HEK293 (cell line): Measurements from ENCODE around the gene MSRB1.

Experiments used
- CTCF ChIA-PET: fragments of 350-600 bp; formaldehyde crosslinking; extraction: SDS; loops from one replicate; lab custom pipeline; 2021; ENCODE audit warnings: antibody characterized with exemption; lab: Yijun Ruan, JAX
- POLR2A ChIA-PET: fragments of 300-600 bp; formaldehyde crosslinking; extraction: SDS; loops from one replicate; lab custom pipeline; 2020; ENCODE audit warnings: antibody characterized with exemption, inconsistent platforms; lab: Yijun Ruan, JAX
- H3K27ac ChIP-seq: fragments of 200-500 bp; sonication (Bioruptor generic); 2 replicates; pipeline ENCODE4 v1.5.1; 2014; ENCODE audit warnings: low read depth, low read length, control low read depth, inconsistent platforms; ENCODE audit errors: extremely low read depth
- H3K36me3 ChIP-seq, 2 experiments: fragments of 200-500 bp in 1 of 2; sonication (Bioruptor generic) in 1 of 2; 1 replicate in 1 of 2; 2 replicates in 1 of 2; pipeline ENCODE4 v1.5.1; 2014 to 2017; ENCODE audit warnings: inconsistent platforms in 2 of 2, low read length in 2 of 2; ENCODE audit not compliant: control insufficient read depth in 2 of 2, insufficient read depth in 1 of 2
- H3K4me1 ChIP-seq: fragments of 200-500 bp; sonication (Bioruptor generic); 2 replicates; pipeline ENCODE4 v1.5.1; 2014; ENCODE audit warnings: mild to moderate bottlenecking, low read length, inconsistent platforms; ENCODE audit not compliant: control insufficient read depth, insufficient read depth
- H3K4me3 ChIP-seq: 2 replicates; pipeline ENCODE4 v1.5.1; 2011; ENCODE audit warnings: low read depth, mild to moderate bottlenecking, control low read depth, low read length, moderate library complexity
- H3K9me3 ChIP-seq: fragments of 200-500 bp; sonication (Bioruptor generic); 2 replicates; pipeline ENCODE4 v1.5.1; 2014; ENCODE audit warnings: low read depth, low read length, inconsistent platforms; ENCODE audit not compliant: control insufficient read depth, insufficient read depth
- EGR2 ChIP-seq: fragments of 450-650 bp; formaldehyde crosslinking; IDR thresholded peaks from 2 replicates; pipeline ENCODE4 v1.5.1; 2016; ENCODE audit warnings: low read depth, missing biosample characterization, missing genetic modification characterization
- GLIS1 ChIP-seq: fragments of 450-650 bp; formaldehyde crosslinking; IDR thresholded peaks from 2 replicates; pipeline ENCODE4 v1.5.1; 2016; ENCODE audit warnings: missing biosample characterization, missing genetic modification characterization
- GLIS2 ChIP-seq: fragments of 450-650 bp; formaldehyde crosslinking; IDR thresholded peaks from 2 replicates; pipeline ENCODE4 v1.5.1; 2016; ENCODE audit warnings: missing biosample characterization, missing genetic modification characterization
- KLF7 ChIP-seq: fragments of 450-650 bp; formaldehyde crosslinking; IDR thresholded peaks from 2 replicates; pipeline ENCODE4 v1.5.1; 2016; ENCODE audit warnings: missing biosample characterization, missing genetic modification characterization, borderline replicate concordance
- KLF8 ChIP-seq: fragments of 450-650 bp; formaldehyde crosslinking; IDR thresholded peaks from 2 replicates; pipeline ENCODE4 v1.5.1; 2016; ENCODE audit warnings: missing biosample characterization, missing genetic modification characterization
- KLF9 ChIP-seq: fragments of 450-650 bp; formaldehyde crosslinking; IDR thresholded peaks from 2 replicates; pipeline ENCODE4 v1.5.1; 2016; ENCODE audit warnings: missing biosample characterization, missing genetic modification characterization, low read depth
- OSR2 ChIP-seq: fragments of 450-650 bp; formaldehyde crosslinking; IDR thresholded peaks from 2 replicates; pipeline ENCODE4 v1.5.1; 2016; ENCODE audit warnings: missing biosample characterization, missing genetic modification characterization
- PRDM6 ChIP-seq: fragments of 450-650 bp; formaldehyde crosslinking; IDR thresholded peaks from 2 replicates; pipeline ENCODE4 v1.5.1; 2017; ENCODE audit warnings: missing biosample characterization, missing genetic modification characterization
- REST ChIP-seq: fragments of 450-650 bp; formaldehyde crosslinking; IDR thresholded peaks from 2 replicates; pipeline ENCODE4 v1.5.1; 2016; ENCODE audit warnings: missing biosample characterization, missing genetic modification characterization
- SCRT1 ChIP-seq: fragments of 450-650 bp; formaldehyde crosslinking; IDR thresholded peaks from 2 replicates; pipeline ENCODE4 v1.5.1; 2016; ENCODE audit warnings: missing biosample characterization, missing genetic modification characterization, borderline replicate concordance
- SCRT2 ChIP-seq: fragments of 450-650 bp; formaldehyde crosslinking; IDR thresholded peaks from 2 replicates; pipeline ENCODE4 v1.5.1; 2016; ENCODE audit warnings: missing biosample characterization, missing genetic modification characterization
- SP2 ChIP-seq: fragments of 450-650 bp; formaldehyde crosslinking; IDR thresholded peaks from 2 replicates; pipeline ENCODE4 v1.5.1; 2016; ENCODE audit warnings: missing biosample characterization, missing genetic modification characterization
- SP3 ChIP-seq: fragments of 450-650 bp; formaldehyde crosslinking; IDR thresholded peaks from 2 replicates; pipeline ENCODE4 v1.5.1; 2016; ENCODE audit warnings: missing biosample characterization, missing genetic modification characterization
- SP7 ChIP-seq: fragments of 450-650 bp; formaldehyde crosslinking; IDR thresholded peaks from 2 replicates; pipeline ENCODE4 v1.5.1; 2016; ENCODE audit warnings: missing biosample characterization, missing genetic modification characterization
- WT1 ChIP-seq: fragments of 450-650 bp; formaldehyde crosslinking; IDR thresholded peaks from 2 replicates; pipeline ENCODE4 v1.5.1; 2016; ENCODE audit warnings: missing biosample characterization, missing genetic modification characterization
- ZBTB26 ChIP-seq: fragments of 450-650 bp; formaldehyde crosslinking; optimal IDR thresholded peaks from 2 replicates; pipeline ENCODE3; 2016; ENCODE audit warnings: missing biosample characterization, mild to moderate bottlenecking, missing genetic modification characterization
- ZBTB44 ChIP-seq: fragments of 450-650 bp; IDR thresholded peaks from 2 replicates; pipeline ENCODE4 v1.5.1; 2018; ENCODE audit warnings: missing biosample characterization, mild to moderate bottlenecking, missing genetic modification characterization
- ZBTB8A ChIP-seq: fragments of 450-650 bp; formaldehyde crosslinking; IDR thresholded peaks from 2 replicates; pipeline ENCODE4 v1.5.1; 2016; ENCODE audit warnings: missing biosample characterization, missing genetic modification characterization
- ZFHX2 ChIP-seq: fragments of 450-650 bp; formaldehyde crosslinking; conservative IDR thresholded peaks from 2 replicates; pipeline ENCODE4 v1.5.1; 2016; ENCODE audit warnings: missing biosample characterization, missing genetic modification characterization
- ZIC2 ChIP-seq: fragments of 450-650 bp; formaldehyde crosslinking; IDR thresholded peaks from 2 replicates; pipeline ENCODE4 v1.5.1; 2016; ENCODE audit warnings: missing biosample characterization, missing genetic modification characterization
- ZNF112 ChIP-seq: fragments of 450-650 bp; formaldehyde crosslinking; IDR thresholded peaks from 2 replicates; pipeline ENCODE4 v1.5.0; 2017; ENCODE audit warnings: missing biosample characterization, missing genetic modification characterization
- ZNF394 ChIP-seq: fragments of 450-650 bp; formaldehyde crosslinking; IDR thresholded peaks from 2 replicates; pipeline ENCODE4 v1.5.1; 2016; ENCODE audit warnings: missing biosample characterization, missing genetic modification characterization, mild to moderate bottlenecking, moderate library complexity, borderline replicate concordance
- ZNF398 ChIP-seq: fragments of 450-650 bp; formaldehyde crosslinking; IDR thresholded peaks from 2 replicates; pipeline ENCODE4 v1.5.1; 2017; ENCODE audit warnings: missing biosample characterization, missing genetic modification characterization
- ZNF404 ChIP-seq: fragments of 450-650 bp; formaldehyde crosslinking; IDR thresholded peaks from 2 replicates; pipeline ENCODE4 v1.5.1; 2017; ENCODE audit warnings: missing biosample characterization, missing genetic modification characterization
- ZNF561 ChIP-seq: fragments of 450-650 bp; IDR thresholded peaks from 2 replicates; pipeline ENCODE4 v1.5.1; 2018; ENCODE audit warnings: missing biosample characterization, missing genetic modification characterization, borderline replicate concordance
- ZNF600 ChIP-seq: fragments of 450-650 bp; formaldehyde crosslinking; IDR thresholded peaks from 2 replicates; pipeline ENCODE4 v1.5.1; 2016; ENCODE audit warnings: missing biosample characterization, missing genetic modification characterization

The MSRB1 gene

GRCh38 chr16:1989209-1990100, 46.5 kb upstream of the MSRB1 start, which contains the start of gene SYNGR3:
TSS of gene SYNGR3 (plus strand) at chr16:1989970. CDS start at chr16:1990103, 133 bp downstream.
- Histone ChIP-seq H3K9me3 (no peaks in the 10 kb centered on the region), H3K4me1 (peaks cover 6% of the 10 kb centered on the region), H3K27ac (no peak within 1 kb of the TSS; the same call in 1 of the 2 replicates), H3K4me3 (peak within 1 kb of the TSS; percentile 45), H3K36me3 (peaks cover 0 to 22% of the 10 kb centered on the region in 2 experiments; a peak in 1 of 3 replicates)
- POLR2A ChIA-PET: interaction anchor here (1.5 to 6.3 kb wide), 4 partner anchors 18 to 166 kb away, joined by 6 to 46 read pairs (median 10); partner anchors contain the start of genes RPS2, TBL3 and TRAF7
- CTCF ChIA-PET: interaction anchor here (0.6 to 0.7 kb wide), 2 partner anchors 15 to 209 kb away, joined by 3 read pairs; no protein-coding TSS in a partner anchor
- peak; percentile 98 for TF ChIP-seq SCRT2 (tag by site-specific recombination)
- TF ChIP-seq EGR2 (tag by site-specific recombination): 0 out of 2 replicates have a peak, but pooled peaks have one; percentile 16
- peak; percentile 67; the same call in 1 of the 2 replicates for TF ChIP-seq KLF7 (tag by site-specific recombination)
- TF ChIP-seq ZNF404 (tag by site-specific recombination): no peak
- TF ChIP-seq KLF9 (tag by site-specific recombination): no peak
- TF ChIP-seq ZBTB44: 0 out of 2 replicates have a peak, but pooled peaks have one; percentile 33
- peak; percentile 15; the same call in 1 of the 2 replicates for TF ChIP-seq ZNF394
- 0 out of 2 replicates have a peak, but pooled peaks have one; percentile 22 for TF ChIP-seq ZBTB8A (tag by site-specific recombination)
- 0 out of 2 replicates have a peak, but pooled peaks have one; percentile 26 for TF ChIP-seq KLF8 (tag by site-specific recombination)
- TF ChIP-seq SCRT1 (tag by site-specific recombination): peak; percentile 93
- TF ChIP-seq ZNF600 (tag by site-specific recombination): peak; percentile 67; the same call in 1 of the 2 replicates
- TF ChIP-seq REST: peak; percentile 43; the same call in 1 of the 2 replicates
- peak; percentile 31; the same call in 1 of the 2 replicates for TF ChIP-seq ZNF398 (tag by site-specific recombination)
- TF ChIP-seq WT1 (tag by site-specific recombination): peak; percentile 58; the same call in 1 of the 2 replicates
- peak; percentile 48 for TF ChIP-seq GLIS2 (tag by site-specific recombination)
- TF ChIP-seq GLIS1 (tag by site-specific recombination): peak; percentile 33; the same call in 1 of the 2 replicates
- 0 out of 2 replicates have a peak, but pooled peaks have one; percentile 29 for TF ChIP-seq SP7 (tag by site-specific recombination)
- peak; percentile 13; the same call in 1 of the 2 replicates for TF ChIP-seq SP2 (tag by site-specific recombination)
- TF ChIP-seq ZBTB26: peak; percentile 47
- peak; percentile 79 for TF ChIP-seq ZIC2 (tag by site-specific recombination)
- TF ChIP-seq SP3: peak; percentile 35; the same call in 1 of the 2 replicates
- no peak for TF ChIP-seq ZNF112
- no peak for TF ChIP-seq PRDM6
- TF ChIP-seq ZNF561 (tag by site-specific recombination): no peak
- TF ChIP-seq OSR2 (tag by site-specific recombination): peak; percentile 18; the same call in 1 of the 2 replicates
- TF ChIP-seq ZFHX2 (tag by site-specific recombination): peak; percentile 31
